SK-N-SH (cell line): ENCODE data around the gene HINT3.

ENCODE experiments used
- EZH2phosphoT487 ChIP-seq: fragments of 200-600 bp; sonication (generic); IDR thresholded peaks from 2 replicates; pipeline ENCODE4 v1.6.1; 2017; ENCODE audit warnings: low read depth, mixed run types, mild to moderate bottlenecking, antibody characterized with exemption, moderate library complexity, borderline replicate concordance
- MXI1 ChIP-seq: IDR thresholded peaks from 2 replicates; pipeline ENCODE4 v1.6.1; 2012; ENCODE audit warnings: mild to moderate bottlenecking, low read depth, low read length, improper control_type of control experiment
- RCOR1 ChIP-seq: fragments of 150-350 bp; IDR thresholded peaks from 2 replicates; pipeline ENCODE4 v1.6.1; 2017; ENCODE audit warnings: antibody characterized with exemption, low read length
- TAF1 ChIP-seq: IDR thresholded peaks from 2 replicates; pipeline ENCODE4 v1.6.1; 2012; ENCODE audit warnings: low read depth, mild to moderate bottlenecking, low read length, moderate library complexity, borderline replicate concordance
- USF2 ChIP-seq: fragments of 150-350 bp; IDR thresholded peaks from 2 replicates; pipeline ENCODE4 v1.6.1; 2017; ENCODE audit warnings: antibody characterized with exemption, low read length, low read depth, borderline replicate concordance
- TF ChIP-seq, protein P1 (sequence below): fragments of 200-600 bp; sonication (generic); IDR thresholded peaks from 2 replicates; pipeline ENCODE4 v1.6.1; 2017; ENCODE audit warnings: antibody characterized with exemption, mild to moderate bottlenecking, moderate library complexity

DNA sequence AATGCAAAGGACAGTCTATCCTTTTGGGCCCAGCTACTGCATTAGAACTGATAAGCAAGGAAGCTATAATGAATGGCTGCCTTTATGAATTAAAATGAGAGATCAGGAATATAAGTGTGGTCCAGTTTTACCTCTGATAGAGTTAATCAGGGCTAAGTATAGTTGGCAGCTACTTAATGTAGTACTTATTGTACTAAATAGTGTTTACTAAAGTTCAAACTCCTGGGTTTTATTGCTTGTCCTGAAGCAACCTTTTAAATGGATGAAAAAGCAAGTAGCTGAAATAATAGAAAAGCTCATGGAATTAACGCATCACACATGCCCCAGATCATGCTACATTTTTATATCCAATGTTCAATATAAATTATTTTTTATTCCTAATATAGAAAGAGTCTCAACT, 35.1 kb downstream of the HINT3 start:
- TF ChIP-seq EZH2phosphoT487 (no peak), USF2 (no peak), MXI1 (no peak), RCOR1 (no peak), TAF1 (no peak)
- TF ChIP-seq, protein P1, sequence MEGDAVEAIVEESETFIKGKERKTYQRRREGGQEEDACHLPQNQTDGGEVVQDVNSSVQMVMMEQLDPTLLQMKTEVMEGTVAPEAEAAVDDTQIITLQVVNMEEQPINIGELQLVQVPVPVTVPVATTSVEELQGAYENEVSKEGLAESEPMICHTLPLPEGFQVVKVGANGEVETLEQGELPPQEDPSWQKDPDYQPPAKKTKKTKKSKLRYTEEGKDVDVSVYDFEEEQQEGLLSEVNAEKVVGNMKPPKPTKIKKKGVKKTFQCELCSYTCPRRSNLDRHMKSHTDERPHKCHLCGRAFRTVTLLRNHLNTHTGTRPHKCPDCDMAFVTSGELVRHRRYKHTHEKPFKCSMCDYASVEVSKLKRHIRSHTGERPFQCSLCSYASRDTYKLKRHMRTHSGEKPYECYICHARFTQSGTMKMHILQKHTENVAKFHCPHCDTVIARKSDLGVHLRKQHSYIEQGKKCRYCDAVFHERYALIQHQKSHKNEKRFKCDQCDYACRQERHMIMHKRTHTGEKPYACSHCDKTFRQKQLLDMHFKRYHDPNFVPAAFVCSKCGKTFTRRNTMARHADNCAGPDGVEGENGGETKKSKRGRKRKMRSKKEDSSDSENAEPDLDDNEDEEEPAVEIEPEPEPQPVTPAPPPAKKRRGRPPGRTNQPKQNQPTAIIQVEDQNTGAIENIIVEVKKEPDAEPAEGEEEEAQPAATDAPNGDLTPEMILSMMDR = no peak
